Urothelium cell line (cell line): ENCODE data around the gene FOXF1.
A peak's percentile ranks its signal among the peaks of the same experiment; 100 is the strongest.

Experiments
- DNase-seq: peaks from one replicate; pipeline ENCODE4 v3.0.0; 2011; ENCODE audit warnings: low spot score, mixed read lengths
- FAIRE-seq: peaks from 2 replicates; lab custom pipeline; 2011; peaks lifted over from hg19 to GRCh38; lab: Jason Lieb, UNC

Gene FOXF1

GRCh38 chr16:86503830-86504229 is 6.5 kb upstream of the FOXF1 start:
- FAIRE-seq (no peak), DNase-seq (no peak)

GRCh38 chr16:86504315-86505184 is 5.8 kb upstream of the FOXF1 start:
- DNase-seq (no peak), FAIRE-seq (no peak)

GRCh38 chr16:86505185-86505898 is 5.0 kb upstream of the FOXF1 start:
- no peak for FAIRE-seq

GRCh38 chr16:86505899-86506864 is 4.1 kb upstream of the FOXF1 start:
- no peak for FAIRE-seq

More at GRCh38 chr16:86505185-86505898, 5.0 kb upstream of the FOXF1 start:
- no peak for DNase-seq

GRCh38 chr16:86507173-86508027 is 2.9 kb upstream of the FOXF1 start:
- no peak for FAIRE-seq
- DNase-seq: no peak

More at GRCh38 chr16:86505899-86506864, 4.1 kb upstream of the FOXF1 start:
- DNase-seq: no peak

GRCh38 chr16:86508028-86508946 is 2.0 kb upstream of the FOXF1 start:
- no peak for DNase-seq
- no peak for FAIRE-seq

- DNase-seq: no peak
- peak; percentile 68 for FAIRE-seq
Measured at GRCh38 chr16:86508947-86509758, 1.2 kb upstream of the FOXF1 start.

GRCh38 chr16:86509759-86510464 is 415 bp upstream of the FOXF1 start:
- DNase-seq (peak; percentile 86), FAIRE-seq (no peak)

- FAIRE-seq: no peak
Measured at GRCh38 chr16:86511317-86512161, 1.2 kb downstream of the FOXF1 start.

GRCh38 chr16:86512301-86512859 is 2.1 kb downstream of the FOXF1 start:
- FAIRE-seq (no peak), DNase-seq (no peak)

More at GRCh38 chr16:86511317-86512161, 1.2 kb downstream of the FOXF1 start:
- DNase-seq: no peak

GRCh38 chr16:86512860-86513470 is 2.6 kb downstream of the FOXF1 start:
- DNase-seq (no peak), FAIRE-seq (no peak)

- FAIRE-seq: no peak
- no peak for DNase-seq
Measured at GRCh38 chr16:86513471-86514277, 3.3 kb downstream of the FOXF1 start.

GRCh38 chr16:86514481-86515376 is 4.4 kb downstream of the FOXF1 start:
- DNase-seq (no peak), FAIRE-seq (no peak)

- no peak for DNase-seq
Measured at GRCh38 chr16:86515413-86515776, 5.1 kb downstream of the FOXF1 start.

More at GRCh38 chr16:86515413-86515776, 5.1 kb downstream of the FOXF1 start:
- no peak for FAIRE-seq
